Measurements from ENCODE around the gene TULP1. TPM values are rescaled to one million over a fixed set of nuclear protein-coding genes. Genes with fewer than 3 reads are reported as not detected.
A peak's percentile ranks its signal among the peaks of the same experiment; 100 is the strongest.

TULP1 gene
- total and polyA plus RNA-seq, 2 donors from 2014 or later, result not detected

- peak in 1 of 5 donors; percentile 55 for DNase-seq
- H3K27me3 ChIP-seq (ENCODE audit: control insufficient read depth, insufficient read depth, low read length), result no peaks in the 10 kb centered on the region
- no peaks in the 10 kb centered on the region for H3K9me3 ChIP-seq (ENCODE audit: control insufficient read depth in 2 of 3, insufficient read depth in 1 of 3, low read length in 3 of 3)
- intact Hi-C loops (cut with DNase I), result no loop called here
- no peak for FAIRE-seq
- no peak overlapping the region for H3K27ac ChIP-seq (ENCODE audit: low read depth in 2 of 2, low read length in 2 of 2)
- no peaks in the 10 kb centered on the region for H3K4me1 ChIP-seq (ENCODE audit: control insufficient read depth in 2 of 3, insufficient read depth in 2 of 3, low read depth in 1 of 3, low read length in 3 of 3)
- no peaks in the 10 kb centered on the region for H3K36me3 ChIP-seq (ENCODE audit: control insufficient read depth in 2 of 3, insufficient read depth in 3 of 3, low read length in 3 of 3)
- H3K9ac ChIP-seq (ENCODE audit: low read length in 3 of 3), result no peak overlapping the region
- no peak for TF ChIP-seq CTCF (IDR thresholded peaks at IDR 0.05; ENCODE audit: borderline replicate concordance, extremely low read depth, insufficient read depth)
- H3K4me3 ChIP-seq (ENCODE audit: low read length in 3 of 3), result no peak overlapping the region
Observed at GRCh38 chr6:35505999-35506412, 6.7 kb downstream of the TULP1 start.

GRCh38 chr6:35503534-35503933, 9.2 kb downstream of the TULP1 start:
- intact Hi-C loops (cut with DNase I), result no loop called here
- H3K4me1 ChIP-seq (ENCODE audit: control insufficient read depth in 2 of 3, insufficient read depth in 2 of 3, low read depth in 1 of 3, low read length in 3 of 3), result peaks cover 0 to 3% (median 0%) of the 10 kb centered on the region in 3 donors
- FAIRE-seq, result no peak
- H3K36me3 ChIP-seq (ENCODE audit: control insufficient read depth in 2 of 3, insufficient read depth in 3 of 3, low read length in 3 of 3), result no peaks in the 10 kb centered on the region
- TF ChIP-seq CTCF (IDR thresholded peaks at IDR 0.05; ENCODE audit: borderline replicate concordance, extremely low read depth, insufficient read depth), result no peak
- H3K9ac ChIP-seq (ENCODE audit: low read length in 3 of 3), result no peak overlapping the region
- DNase-seq, result no peak
- H3K4me3 ChIP-seq (ENCODE audit: low read length in 3 of 3), result no peak overlapping the region
- no peaks in the 10 kb centered on the region for H3K9me3 ChIP-seq (ENCODE audit: control insufficient read depth in 2 of 3, insufficient read depth in 1 of 3, low read length in 3 of 3)
- no peaks in the 10 kb centered on the region for H3K27me3 ChIP-seq (ENCODE audit: control insufficient read depth, insufficient read depth, low read length)
- no peak overlapping the region for H3K27ac ChIP-seq (ENCODE audit: low read depth in 2 of 2, low read length in 2 of 2)

GRCh38 chr6:35501784-35502183, 10.9 kb downstream of the TULP1 start:
- H3K4me3 ChIP-seq (ENCODE audit: low read length in 3 of 3), result no peak overlapping the region
- TF ChIP-seq CTCF (IDR thresholded peaks at IDR 0.05; ENCODE audit: borderline replicate concordance, extremely low read depth, insufficient read depth), result no peak
- no peaks in the 10 kb centered on the region for H3K9me3 ChIP-seq (ENCODE audit: control insufficient read depth in 2 of 3, insufficient read depth in 1 of 3, low read length in 3 of 3)
- no peaks in the 10 kb centered on the region for H3K36me3 ChIP-seq (ENCODE audit: control insufficient read depth in 2 of 3, insufficient read depth in 3 of 3, low read length in 3 of 3)
- intact Hi-C loops (cut with DNase I), result no loop called here
- no peak overlapping the region for H3K27ac ChIP-seq (ENCODE audit: low read depth in 2 of 2, low read length in 2 of 2)
- H3K9ac ChIP-seq (ENCODE audit: low read length in 3 of 3), result no peak overlapping the region
- FAIRE-seq, result no peak
- DNase-seq, result no peak
- no peaks in the 10 kb centered on the region for H3K27me3 ChIP-seq (ENCODE audit: control insufficient read depth, insufficient read depth, low read length)
- peaks cover 0 to 7% (median 3%) of the 10 kb centered on the region in 3 donors for H3K4me1 ChIP-seq (ENCODE audit: control insufficient read depth in 2 of 3, insufficient read depth in 2 of 3, low read depth in 1 of 3, low read length in 3 of 3)

- Histone ChIP-seq H3K4me3 (ENCODE audit: low read length in 3 of 3) (no peak overlapping the region), H3K27me3 (ENCODE audit: control insufficient read depth, insufficient read depth, low read length) (no peaks in the 10 kb centered on the region), H3K9me3 (ENCODE audit: control insufficient read depth in 2 of 3, insufficient read depth in 1 of 3, low read length in 3 of 3) (no peaks in the 10 kb centered on the region), H3K36me3 (ENCODE audit: control insufficient read depth in 2 of 3, insufficient read depth in 3 of 3, low read length in 3 of 3) (no peaks in the 10 kb centered on the region), H3K9ac (ENCODE audit: low read length in 3 of 3) (no peak overlapping the region), H3K27ac (ENCODE audit: low read depth in 2 of 2, low read length in 2 of 2) (no peak overlapping the region), H3K4me1 (ENCODE audit: control insufficient read depth in 2 of 3, insufficient read depth in 2 of 3, low read depth in 1 of 3, low read length in 3 of 3) (peaks cover 0 to 7% (median 3%) of the 10 kb centered on the region in 3 donors)
- intact Hi-C loops (cut with DNase I), result no loop called here
- DNase-seq, result peak in 2 of 5 donors; percentile 70 to 73
- FAIRE-seq, result no peak
- TF ChIP-seq CTCF (IDR thresholded peaks at IDR 0.05; ENCODE audit: borderline replicate concordance, extremely low read depth, insufficient read depth), result no peak
Observed at GRCh38 chr6:35500782-35501181, 11.9 kb downstream of the TULP1 start.
